Adipocyte (in vitro differentiated cells): ENCODE measurements around the gene GRN.
"Not testable (repeated sequence)": the region's sequence is repeated elsewhere in the genome, so short reads cannot be mapped to it uniquely, and the experiment has no call there.

Experiments used
- DNase-seq: peaks from one replicate; pipeline ENCODE4 v3.0.0-alpha.2; 2015; ENCODE audit warnings: low read depth
- H3K27me3 ChIP-seq: replicated peaks from 2 replicates; pipeline ENCODE4 v1.7.0; 2013; ENCODE audit warnings: mild to moderate bottlenecking, low read length, moderate library complexity; ENCODE audit not compliant: control insufficient read depth, insufficient read depth
- H3K36me3 ChIP-seq: 2 replicates; pipeline ENCODE4 v1.7.0; 2013; ENCODE audit warnings: low read length, mild to moderate bottlenecking, moderate library complexity; ENCODE audit not compliant: control insufficient read depth, insufficient read depth, severe bottlenecking
- H3K4me1 ChIP-seq: 2 replicates; pipeline ENCODE4 v1.7.0; 2013; ENCODE audit warnings: mild to moderate bottlenecking, low read length, moderate library complexity; ENCODE audit not compliant: control insufficient read depth, insufficient read depth
- H3K4me3 ChIP-seq: 2 replicates; pipeline ENCODE4 v1.7.0; 2013; ENCODE audit warnings: mild to moderate bottlenecking, low read length, moderate library complexity
- H3K9ac ChIP-seq: 2 replicates; pipeline ENCODE4 v1.7.0; 2013; ENCODE audit warnings: mild to moderate bottlenecking, low read length, moderate library complexity
- H3K9me3 ChIP-seq: 2 replicates; pipeline ENCODE4 v1.7.0; 2013; ENCODE audit warnings: mild to moderate bottlenecking, low read length, moderate library complexity; ENCODE audit not compliant: control insufficient read depth

Gene GRN

DNA sequence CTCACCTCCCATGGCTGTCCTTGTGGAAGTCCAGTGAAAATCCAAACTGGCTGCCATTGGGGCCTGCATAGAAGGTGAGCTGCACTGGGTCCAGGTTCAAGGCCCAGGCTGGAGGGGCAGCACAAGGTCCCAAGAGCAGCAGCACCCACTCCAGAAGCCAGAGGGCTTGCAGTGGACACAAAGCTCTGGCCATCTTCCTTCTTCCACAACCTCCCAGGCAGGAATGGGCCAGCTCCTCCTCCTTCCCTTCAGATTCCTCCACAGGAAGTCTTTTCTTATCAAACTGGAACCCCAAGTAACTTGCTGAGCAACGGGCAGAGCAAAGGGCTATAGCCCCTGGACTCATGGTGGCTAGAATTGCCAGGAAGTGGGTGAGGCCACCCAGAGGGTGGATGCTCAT, 44.2 kb downstream of the GRN start, which contains the start of gene ITGA2B:
Gene ITGA2B (minus strand): TSS at position 369 of the 400 bp plus-strand sequence. CDS start 176 bp downstream, at position 193.
- H3K4me3 ChIP-seq: no peak within 1 kb of the TSS
- DNase-seq: no peak

DNA sequence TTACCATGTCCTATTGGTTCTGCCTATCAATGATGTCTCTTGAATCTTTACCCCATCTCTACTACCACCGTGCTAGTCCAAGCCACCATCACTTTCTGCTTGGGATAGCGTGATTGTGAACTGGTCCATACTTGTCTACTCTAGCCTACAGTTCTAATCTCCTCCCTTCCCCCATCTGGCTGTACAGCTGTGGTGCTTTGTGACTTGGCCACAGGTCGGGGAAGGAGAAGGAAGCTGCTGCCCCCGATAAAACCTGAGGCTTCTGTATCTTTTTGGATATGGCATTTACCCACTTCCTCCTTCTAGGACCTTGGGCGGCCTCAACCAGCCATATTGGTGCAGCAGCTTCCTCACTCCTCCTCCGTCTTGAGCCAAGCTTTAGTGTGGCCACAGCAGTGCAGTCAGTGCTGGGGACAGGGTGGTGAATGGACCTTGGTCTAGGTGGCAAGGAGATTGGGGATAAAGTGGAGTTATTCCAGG, 44.7 kb downstream of the GRN start:
- no peak overlapping the region for H3K9ac ChIP-seq
- peaks cover 3% of the 10 kb centered on the region for H3K27me3 ChIP-seq
- no peaks in the 10 kb centered on the region for H3K36me3 ChIP-seq
- no peaks in the 10 kb centered on the region for H3K9me3 ChIP-seq
- no peaks in the 10 kb centered on the region for H3K4me1 ChIP-seq
- DNase-seq: no peak
- no peak overlapping the region for H3K4me3 ChIP-seq

More for the DNA sequence above, 44.2 kb downstream of the GRN start, which contains the start of gene ITGA2B:
- Histone ChIP-seq H3K9me3 (no peaks in the 10 kb centered on the region), H3K36me3 (no peaks in the 10 kb centered on the region), H3K27me3 (peaks cover 8% of the 10 kb centered on the region), H3K9ac (no peak within 1 kb of the TSS), H3K4me1 (no peaks in the 10 kb centered on the region)

DNA sequence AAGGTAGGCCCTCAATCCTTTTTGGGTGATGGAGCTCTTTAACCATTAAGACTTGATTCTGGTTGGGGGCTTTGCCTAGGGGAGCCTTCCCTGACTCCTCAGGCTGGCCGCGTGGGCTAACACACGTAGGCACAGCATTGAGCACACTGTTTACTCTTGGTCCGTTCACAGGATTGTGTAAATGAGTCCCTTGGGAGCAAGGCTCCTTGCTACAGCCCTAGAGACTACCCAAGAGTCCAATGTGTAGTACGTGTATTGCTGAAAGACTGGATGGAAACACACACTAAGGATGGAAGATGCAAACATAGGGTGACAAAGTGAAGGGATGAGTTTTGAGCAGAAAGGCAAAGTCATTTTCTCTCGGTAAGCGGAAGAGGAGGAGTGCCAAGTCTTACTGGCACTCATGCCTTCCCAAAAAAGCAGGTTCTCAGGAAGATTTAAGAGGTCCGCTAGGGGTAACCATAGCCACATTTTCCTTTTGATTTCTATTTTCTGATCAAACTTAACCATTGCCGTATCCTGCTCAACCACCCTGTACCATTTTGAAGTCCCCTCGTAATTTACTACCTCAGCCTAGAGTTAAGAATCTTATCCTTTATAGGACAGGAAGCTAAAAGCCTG, 45.3 kb downstream of the GRN start:
- no peaks in the 10 kb centered on the region for H3K4me1 ChIP-seq
- DNase-seq: no peak
- peaks cover 2% of the 10 kb centered on the region for H3K27me3 ChIP-seq
- H3K4me3 ChIP-seq: no peak overlapping the region
- H3K9me3 ChIP-seq: no peaks in the 10 kb centered on the region
- H3K9ac ChIP-seq: no peak overlapping the region
- no peaks in the 10 kb centered on the region for H3K36me3 ChIP-seq

DNA sequence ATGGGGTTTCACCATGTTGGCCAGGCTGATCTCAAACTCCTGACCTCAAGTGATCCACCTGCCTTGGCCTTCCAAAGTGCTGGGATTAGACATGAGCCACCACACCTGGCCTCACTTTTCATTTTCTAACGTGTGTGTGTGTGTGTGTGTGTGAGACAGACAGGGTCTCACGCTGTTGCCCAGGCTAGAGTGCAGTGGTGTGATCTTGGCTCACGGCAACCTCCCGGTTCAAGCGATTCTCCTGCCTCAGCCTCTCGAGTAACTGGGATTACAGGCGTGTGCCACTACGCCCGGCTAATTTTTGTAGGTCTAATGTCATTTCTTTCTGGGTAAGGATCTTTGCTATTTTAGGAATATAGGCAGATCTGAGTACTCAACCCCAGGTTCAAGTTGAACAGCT, 49.0 kb downstream of the GRN start:
- H3K4me1 ChIP-seq, H3K9me3 ChIP-seq, DNase-seq, H3K4me3 ChIP-seq, H3K9ac ChIP-seq, H3K27me3 ChIP-seq: not testable (repeated sequence)
- peaks cover 30% of the 10 kb centered on the region for H3K36me3 ChIP-seq

DNA sequence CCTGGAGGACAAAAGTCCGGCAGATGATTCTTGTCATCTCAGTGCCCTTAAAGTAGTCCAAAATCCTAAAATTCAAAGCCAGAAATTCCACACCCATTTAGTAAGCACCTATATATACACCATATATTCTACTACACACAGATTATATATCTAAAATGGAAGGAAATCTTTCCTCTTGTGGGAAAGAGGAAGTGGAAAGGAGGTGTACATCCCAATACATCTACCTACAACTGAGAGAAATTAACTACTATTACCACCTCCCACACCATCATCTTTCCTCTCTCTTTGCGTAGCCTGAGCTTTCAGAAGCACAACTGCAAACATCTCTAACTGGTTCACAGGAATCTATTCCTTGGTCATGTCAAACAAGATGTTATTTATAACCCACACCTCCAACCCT, 49.7 kb downstream of the GRN start:
- Histone ChIP-seq H3K36me3 (peaks cover 37% of the 10 kb centered on the region), H3K4me3 (no peak overlapping the region), H3K9me3 (no peaks in the 10 kb centered on the region), H3K4me1 (no peaks in the 10 kb centered on the region), H3K27me3 (no peaks in the 10 kb centered on the region), H3K9ac (no peak overlapping the region)
- DNase-seq: no peak

DNA sequence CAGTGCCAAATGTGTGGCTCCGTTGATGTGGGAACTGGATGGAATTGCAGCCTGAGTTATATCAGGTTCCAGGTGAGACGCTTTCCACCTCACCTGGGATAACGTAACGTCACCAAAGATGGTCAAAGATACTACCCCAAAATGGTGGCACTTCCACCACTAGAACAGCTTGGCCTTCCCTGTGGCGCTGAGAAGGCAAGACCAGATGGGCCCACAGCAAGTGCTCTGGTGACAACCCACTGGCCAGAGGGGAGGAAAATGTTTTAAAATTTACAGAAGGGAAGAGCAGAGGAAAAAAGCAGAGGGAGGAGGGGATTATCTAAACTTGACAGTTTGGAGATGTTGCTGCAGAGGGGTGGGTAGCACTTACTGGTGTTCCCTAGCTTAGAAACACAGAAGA, 51.8 kb downstream of the GRN start:
- H3K9ac ChIP-seq: no peak overlapping the region
- H3K36me3 ChIP-seq: peaks cover 56% of the 10 kb centered on the region
- no peaks in the 10 kb centered on the region for H3K9me3 ChIP-seq
- H3K4me3 ChIP-seq: no peak overlapping the region
- no peaks in the 10 kb centered on the region for H3K4me1 ChIP-seq
- no peaks in the 10 kb centered on the region for H3K27me3 ChIP-seq
- DNase-seq: no peak

DNA sequence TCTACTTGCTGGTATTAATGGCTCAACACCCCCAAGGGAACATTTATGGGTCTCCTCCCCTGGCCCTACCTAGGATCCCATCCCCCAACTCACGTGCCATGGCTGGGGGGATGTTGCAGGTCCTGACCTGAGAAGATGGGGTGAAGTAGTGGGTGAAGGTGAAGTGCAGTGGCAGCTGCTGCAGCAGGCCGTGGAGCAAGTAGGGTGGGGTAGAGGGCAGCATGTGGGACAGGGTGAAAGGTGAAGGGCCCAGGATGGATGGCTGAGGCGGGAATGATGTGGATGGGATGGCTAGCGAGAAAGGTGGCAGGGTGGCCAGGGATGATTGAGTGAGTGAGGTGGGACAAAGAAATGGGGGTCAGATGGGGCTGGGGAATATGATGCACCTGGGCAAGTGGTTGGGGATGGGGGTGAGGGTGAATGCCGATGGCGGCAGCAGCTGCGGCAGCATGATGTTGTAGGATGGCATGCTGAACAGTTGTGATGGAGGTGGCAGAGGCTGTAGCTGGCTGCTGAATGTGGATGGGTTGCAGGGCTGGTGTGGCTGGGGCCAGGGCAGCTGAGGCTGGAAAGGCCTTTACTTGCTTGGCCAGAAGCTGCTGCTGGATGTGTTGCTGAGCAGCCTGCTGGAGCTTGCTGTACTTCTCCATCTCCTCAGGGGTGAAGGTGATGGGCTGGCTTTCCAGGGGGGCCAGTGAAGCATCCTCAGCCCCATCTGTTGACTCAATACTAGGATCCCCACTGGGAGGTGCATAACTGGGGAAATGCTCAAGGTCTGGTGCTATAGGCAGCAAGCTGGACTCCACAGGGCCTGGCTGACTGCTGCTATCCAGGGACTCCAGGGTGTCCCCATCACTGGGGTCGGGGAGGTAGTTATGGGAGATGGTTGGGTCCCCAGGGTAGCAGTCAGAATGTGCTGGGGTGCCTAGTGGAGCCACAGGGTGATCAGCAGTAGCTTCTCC, 52.7 kb downstream of the GRN start:
- H3K27me3 ChIP-seq: no peaks in the 10 kb centered on the region
- no peak overlapping the region for H3K9ac ChIP-seq
- H3K4me1 ChIP-seq: no peaks in the 10 kb centered on the region
- H3K36me3 ChIP-seq: peaks cover 63% of the 10 kb centered on the region
- DNase-seq: no peak
- no peak overlapping the region for H3K4me3 ChIP-seq
- H3K9me3 ChIP-seq: no peaks in the 10 kb centered on the region

DNA sequence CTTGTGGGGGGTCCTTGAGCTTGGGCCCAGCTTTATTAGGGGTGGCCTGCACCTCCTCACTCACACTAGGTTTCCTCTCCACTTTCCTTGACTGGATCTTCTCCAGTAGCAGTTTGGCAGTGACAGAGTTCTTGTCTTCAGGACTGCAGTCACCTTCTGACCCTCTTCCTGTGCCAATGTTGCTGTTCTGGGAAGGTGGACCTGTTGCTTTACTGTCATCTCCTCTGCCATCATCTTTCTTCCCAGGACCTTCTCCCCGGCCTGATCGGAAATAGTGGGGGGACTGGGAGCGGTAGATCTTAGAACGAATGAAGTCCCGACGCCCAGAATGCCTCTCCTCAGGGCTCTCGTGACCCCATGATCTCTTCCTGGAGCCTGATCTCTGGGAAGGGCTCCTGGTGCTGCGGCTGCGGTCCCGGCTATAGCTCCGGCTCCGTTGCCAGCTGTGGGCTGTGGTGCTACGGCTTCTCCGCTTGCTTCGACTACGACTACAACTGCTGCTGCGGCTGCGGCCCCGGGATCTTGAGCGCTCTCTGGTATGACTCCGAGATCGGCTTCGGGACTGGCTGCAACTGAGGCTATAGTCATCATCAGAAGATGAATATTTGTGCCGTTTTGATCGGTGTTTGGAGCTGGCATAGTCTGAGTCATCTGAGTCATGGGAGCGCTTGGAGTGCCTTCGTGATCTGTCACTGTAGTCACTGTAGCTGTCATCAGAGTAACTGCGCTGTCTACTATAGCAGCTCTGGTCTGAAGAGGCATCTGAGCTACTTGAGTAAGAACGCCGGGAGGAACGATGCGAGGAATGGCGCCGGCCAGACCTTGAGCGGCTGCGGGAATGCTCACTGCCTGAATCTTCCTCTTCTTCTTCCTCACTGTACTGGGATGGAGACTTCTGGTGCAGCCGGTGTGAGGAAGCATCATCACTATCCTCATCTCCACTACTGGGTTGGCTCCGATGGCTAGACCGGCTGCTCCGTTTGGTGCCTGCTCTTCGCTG, 53.9 kb downstream of the GRN start:
- H3K4me1 ChIP-seq: no peaks in the 10 kb centered on the region
- H3K4me3 ChIP-seq: no peak overlapping the region
- H3K36me3 ChIP-seq: peaks cover 67% of the 10 kb centered on the region
- H3K9ac ChIP-seq: no peak overlapping the region
- DNase-seq: no peak
- H3K9me3 ChIP-seq: no peaks in the 10 kb centered on the region
- no peaks in the 10 kb centered on the region for H3K27me3 ChIP-seq

DNA sequence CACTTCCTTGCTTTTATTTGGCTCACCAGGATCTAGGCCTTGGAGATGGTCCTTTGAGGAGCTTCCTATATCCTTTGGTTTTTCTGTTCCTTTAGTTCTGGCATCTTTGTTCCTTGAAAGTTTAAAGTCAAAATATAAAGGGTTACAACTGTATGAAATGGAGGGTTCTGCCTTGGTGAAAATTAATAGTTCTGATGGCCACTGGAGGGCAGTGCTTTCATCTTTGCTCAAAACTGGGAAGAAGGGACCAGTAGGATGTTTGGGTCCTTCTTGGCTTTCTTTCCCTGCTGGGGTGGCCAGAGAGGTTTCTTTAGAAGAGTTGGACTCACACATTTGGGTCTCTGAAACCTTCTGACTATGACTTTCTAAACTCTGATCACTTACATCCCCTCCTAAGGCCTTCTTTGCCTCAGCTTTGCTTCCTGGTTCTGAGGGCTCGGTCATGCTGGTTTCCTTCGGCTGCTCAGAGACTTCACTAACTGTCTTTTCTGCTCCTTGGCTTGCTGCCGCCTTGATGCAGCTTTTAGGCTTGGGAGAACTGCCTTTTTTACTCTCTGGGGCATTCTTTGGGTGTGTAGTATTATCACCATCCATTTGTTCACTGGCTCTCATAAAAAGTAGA, 55.2 kb downstream of the GRN start:
- DNase-seq: peak; percentile 60
- Histone ChIP-seq H3K9me3 (no peaks in the 10 kb centered on the region), H3K9ac (no peak overlapping the region), H3K27me3 (no peaks in the 10 kb centered on the region), H3K4me1 (no peaks in the 10 kb centered on the region), H3K36me3 (peaks cover 76% of the 10 kb centered on the region), H3K4me3 (no peak overlapping the region)
